HG03139 (cell line): ENCODE measurements around the gene HIVEP2.

Source experiments
- ATAC-seq: cut with Tn5 transposase; IDR thresholded peaks from one replicate; pipeline ENCODE4 v1.9.1; 2021; ENCODE audit not compliant: unreplicated experiment

Gene HIVEP2

GRCh38 chr6:142718667-142719191, 226.2 kb downstream of the HIVEP2 start:
- no peak for ATAC-seq

DNA sequence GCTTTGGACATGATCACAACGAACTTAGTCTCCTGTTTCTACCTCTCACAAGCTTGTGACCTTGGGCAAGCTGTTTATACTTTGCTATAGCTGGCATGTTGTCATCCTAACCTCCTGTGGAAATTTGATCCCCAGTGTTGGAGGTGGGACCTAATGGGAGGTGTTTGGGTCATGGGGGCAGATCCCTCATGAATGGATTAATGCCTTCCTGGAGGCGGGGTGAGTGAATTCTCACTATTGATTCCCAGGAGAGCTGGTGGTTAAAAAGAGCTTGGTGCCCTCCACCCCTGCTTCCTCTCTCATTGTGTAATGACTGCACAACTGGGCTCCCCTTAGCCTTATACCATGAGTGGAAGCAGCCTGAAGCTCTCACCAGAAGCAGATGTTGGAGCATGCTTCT, 228.9 kb downstream of the HIVEP2 start:
- ATAC-seq = no peak

- no peak for ATAC-seq
Observed at GRCh38 chr6:142714951-142715785, 229.8 kb downstream of the HIVEP2 start.

DNA sequence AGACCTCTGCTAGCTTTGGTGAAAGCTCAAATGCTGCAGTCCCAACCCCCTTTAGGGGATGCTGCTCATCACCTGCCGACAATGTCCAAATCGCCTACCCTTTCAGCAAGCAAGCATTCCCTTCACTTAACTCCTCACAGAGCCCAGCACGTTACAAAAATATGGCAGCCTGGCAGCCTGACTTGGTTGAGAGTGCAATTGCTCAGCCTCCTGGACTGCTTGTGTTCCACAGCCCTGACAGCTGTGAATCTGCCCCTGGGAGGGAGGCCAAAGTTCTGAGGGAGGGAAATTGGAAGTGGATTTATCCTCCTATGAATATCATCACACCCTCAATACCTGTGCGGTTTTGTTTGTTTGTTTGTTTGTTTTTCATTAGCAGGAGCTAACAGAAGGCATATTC, 231.0 kb downstream of the HIVEP2 start:
- ATAC-seq = no peak

- no peak for ATAC-seq
Observed at GRCh38 chr6:142712231-142712630, 232.7 kb downstream of the HIVEP2 start.

DNA sequence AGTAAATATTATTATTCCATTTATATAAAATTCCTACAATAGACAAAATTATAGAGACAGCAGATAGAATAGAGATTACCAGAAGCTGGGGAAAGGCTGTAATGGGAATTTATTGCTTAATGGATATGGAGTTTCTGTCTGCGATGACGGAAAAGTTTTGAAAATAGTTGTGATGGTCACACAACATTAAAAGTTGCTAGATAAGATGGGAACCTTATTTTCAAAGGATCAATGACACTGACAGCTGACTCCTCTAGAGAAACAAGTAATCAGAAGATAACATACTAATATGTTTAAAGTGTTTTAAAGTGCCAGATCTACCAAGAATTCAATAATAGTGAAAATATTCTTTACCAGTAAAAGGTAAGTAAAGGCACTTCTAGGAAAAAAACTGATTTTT, 236.3 kb downstream of the HIVEP2 start:
- no peak for ATAC-seq

GRCh38 chr6:142707255-142707654, 237.7 kb downstream of the HIVEP2 start:
- ATAC-seq = no peak

DNA sequence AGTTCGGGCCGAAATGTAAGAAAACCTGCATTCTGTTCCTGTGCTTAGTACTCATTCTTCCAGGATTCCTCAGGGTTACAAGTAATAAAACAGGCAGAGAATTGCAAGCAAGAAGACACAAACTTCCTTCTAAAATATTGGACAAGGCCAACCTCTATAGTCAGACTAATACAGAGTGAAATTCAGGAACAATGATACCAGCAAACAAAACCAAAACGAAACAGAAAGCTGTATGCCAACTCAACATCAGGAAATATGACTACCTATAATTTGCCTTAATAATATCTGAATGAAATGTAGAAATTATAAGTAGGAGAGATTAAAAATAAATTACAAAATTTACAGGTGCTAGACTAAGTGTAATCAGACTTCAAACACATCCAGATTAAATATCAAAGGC, 238.8 kb downstream of the HIVEP2 start:
- ATAC-seq = no peak

DNA sequence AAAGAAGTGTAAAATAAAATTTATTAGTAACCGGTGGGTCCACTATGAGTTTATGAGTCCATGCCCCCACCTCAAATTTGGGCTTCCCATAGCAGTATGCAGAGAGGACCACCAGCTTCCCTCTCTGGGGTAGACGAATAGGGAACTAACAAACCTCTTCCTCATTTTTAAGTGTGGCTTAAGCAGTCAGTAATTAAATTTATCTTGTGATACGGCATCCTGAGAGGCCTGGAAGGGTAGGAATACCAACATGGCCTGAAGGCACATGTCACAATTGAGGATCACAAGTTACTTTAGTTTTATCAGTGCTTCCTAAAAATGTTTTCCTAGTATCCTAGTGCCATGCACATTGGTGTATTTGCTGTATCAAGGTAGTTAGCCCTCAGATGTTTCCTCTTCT, 239.9 kb downstream of the HIVEP2 start:
- ATAC-seq = no peak

DNA sequence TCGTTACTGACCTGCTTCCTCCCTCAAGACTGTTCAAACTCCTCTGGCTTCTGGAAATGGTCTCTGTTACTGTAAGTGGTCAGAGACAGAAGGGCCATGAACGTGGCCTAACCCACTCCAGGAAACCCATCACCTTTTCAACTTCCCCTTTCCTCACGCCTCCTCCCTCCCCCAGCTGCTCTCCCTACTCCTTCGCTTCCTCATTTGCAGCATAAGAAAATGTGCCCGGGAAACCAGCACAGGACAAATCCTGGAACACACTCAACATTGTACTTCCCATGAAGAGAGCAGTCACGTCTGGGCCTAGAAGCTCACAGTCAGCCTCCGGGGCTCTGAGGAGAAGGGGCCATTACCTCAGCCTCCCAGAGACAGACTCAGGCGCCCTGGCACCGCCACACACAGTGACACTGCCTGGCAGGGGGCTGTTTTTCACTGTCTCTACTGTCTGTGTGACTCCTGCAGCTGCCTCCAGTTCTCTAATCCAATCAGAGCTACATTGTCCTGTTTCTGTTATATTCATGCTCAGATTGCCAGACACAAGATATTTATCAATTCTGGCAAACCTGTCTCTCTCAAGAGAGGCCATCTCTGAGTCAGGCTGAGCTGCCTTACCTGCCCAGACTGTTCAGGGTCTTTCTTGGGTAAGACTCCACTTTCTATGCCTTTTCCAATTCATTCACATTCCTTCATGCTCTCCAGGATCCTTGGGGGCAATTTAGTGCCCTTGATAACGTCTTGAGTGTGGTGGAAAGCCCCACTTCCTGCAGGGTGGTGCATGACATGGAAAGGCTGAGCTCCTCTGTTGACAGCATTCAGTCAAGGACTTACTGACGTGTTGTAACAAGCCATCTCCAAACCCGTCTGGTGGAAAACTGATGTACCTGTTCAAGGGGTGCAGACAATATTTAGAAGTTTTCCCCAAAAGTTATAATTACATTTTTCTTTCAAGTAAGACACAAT, 242.2 kb downstream of the HIVEP2 start:
- ATAC-seq = no peak
